DOHH2 (cell line): Measurements from ENCODE around the gene CEP20.

Experiments
- CTCF ChIP-seq: fragments of 200-600 bp; sonication (generic); IDR thresholded peaks from one replicate; pipeline ENCODE4 v1.5.1; 2014; ENCODE audit warnings: antibody characterized with exemption, mild to moderate bottlenecking, low read depth, low read length; ENCODE audit not compliant: poor library complexity, severe bottlenecking
- EZH2phosphoT487 ChIP-seq: fragments of 200-600 bp; sonication (generic); IDR thresholded peaks from 2 replicates; pipeline ENCODE4 v1.6.1; 2017; ENCODE audit warnings: borderline replicate concordance, mild to moderate bottlenecking, antibody characterized with exemption, low read length, moderate library complexity, mixed read lengths

GRCh38 chr16:15933781-15934180 lies 45.4 kb upstream of the CEP20 start:
- TF ChIP-seq CTCF = no peak
- no peak for TF ChIP-seq EZH2phosphoT487
